Stromal cell of bone marrow (primary cell): ENCODE results near the gene GPC3.
"Not testable (repeated sequence)": the region's sequence is repeated elsewhere in the genome, so short reads cannot be mapped to it uniquely, and the experiment has no call there.

ENCODE experiments used
- DNase-seq: peaks from one replicate; pipeline ENCODE4 v3.0.0-alpha.2; 2012; ENCODE audit warnings: low read depth

Gene GPC3

GRCh38 chrX:133555782-133556458 is 429.5 kb downstream of the GPC3 start:
- DNase-seq = no peak

GRCh38 chrX:133550665-133551485 is 434.5 kb downstream of the GPC3 start:
- no peak for DNase-seq

DNA sequence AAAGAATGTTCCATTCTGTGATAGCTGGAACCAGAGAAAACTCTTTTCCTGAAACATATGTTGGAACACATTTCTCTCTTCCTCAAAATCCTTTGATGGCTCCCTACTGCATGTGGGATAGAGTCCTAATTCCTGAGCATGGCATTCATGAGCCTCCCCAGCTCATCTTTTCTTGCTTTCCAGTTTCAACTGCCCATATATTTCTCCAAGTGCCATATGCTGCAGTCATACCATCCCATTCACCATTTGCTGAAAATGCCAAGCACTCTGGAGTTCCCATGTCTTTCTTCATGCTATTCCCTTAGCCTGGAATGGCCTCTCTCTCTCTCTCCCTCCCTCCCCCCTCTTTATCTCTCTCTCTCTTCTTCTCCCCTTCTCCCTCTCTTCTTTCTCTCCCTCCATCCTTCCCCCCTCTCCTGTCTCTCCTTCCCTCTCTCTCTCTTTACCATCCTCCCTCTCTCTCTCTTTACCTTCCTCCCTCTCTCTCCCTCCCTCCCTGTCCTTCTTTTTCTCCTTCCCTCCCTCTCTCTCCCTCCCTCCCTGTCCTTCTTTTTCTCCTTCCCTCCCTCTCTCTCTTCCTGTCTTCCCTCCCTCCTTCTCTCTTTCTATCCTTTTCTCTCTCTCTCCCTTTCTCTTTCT is 436.0 kb downstream of the GPC3 start:
- DNase-seq = no peak

- DNase-seq = no peak
These were observed 439.0 kb downstream of the GPC3 start for GRCh38 chrX:133546441-133546840.

DNA sequence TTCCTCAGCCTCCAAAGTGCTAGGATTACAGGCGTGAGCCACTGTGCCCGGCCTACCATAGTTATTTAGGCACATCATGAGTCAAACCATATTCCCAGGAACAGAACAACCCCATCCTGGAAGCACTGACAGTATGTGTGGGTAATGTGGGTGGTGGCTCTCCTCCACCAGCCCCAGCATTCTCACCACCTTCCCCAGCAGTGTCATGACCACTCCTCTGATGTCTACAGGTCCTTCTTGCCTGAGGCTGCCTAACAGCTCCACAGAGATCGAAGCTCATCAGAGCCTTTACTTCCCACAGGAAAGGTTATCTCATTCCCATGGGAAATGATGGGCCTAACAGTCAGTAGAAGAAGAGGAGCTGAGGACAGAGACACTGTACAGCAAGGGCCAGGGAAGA is 440.6 kb downstream of the GPC3 start:
- DNase-seq = no peak

DNA sequence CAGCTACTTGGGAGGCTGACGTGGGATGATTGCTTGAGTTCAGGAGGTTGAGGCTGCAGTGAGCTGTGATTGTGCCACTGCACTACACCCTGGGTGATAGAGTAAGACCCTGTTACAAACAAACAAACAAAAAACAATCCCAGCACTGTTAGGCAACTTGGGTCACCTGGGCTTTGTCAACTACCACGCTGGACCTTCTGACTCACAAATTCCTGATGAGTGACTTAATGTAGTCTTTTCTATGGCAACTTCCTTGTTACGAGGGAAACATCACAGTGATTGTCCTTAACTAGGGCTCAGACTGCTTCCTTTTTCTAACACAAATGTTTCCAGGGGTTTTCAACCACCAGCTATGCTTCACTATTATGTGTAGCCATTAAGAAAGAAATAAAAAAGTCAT is 441.3 kb downstream of the GPC3 start:
- DNase-seq = peak; percentile 61

- no peak for DNase-seq
These were observed 441.7 kb downstream of the GPC3 start for GRCh38 chrX:133543654-133544053.

- no peak for DNase-seq
These were observed 442.9 kb downstream of the GPC3 start for GRCh38 chrX:133542476-133542875.

DNA sequence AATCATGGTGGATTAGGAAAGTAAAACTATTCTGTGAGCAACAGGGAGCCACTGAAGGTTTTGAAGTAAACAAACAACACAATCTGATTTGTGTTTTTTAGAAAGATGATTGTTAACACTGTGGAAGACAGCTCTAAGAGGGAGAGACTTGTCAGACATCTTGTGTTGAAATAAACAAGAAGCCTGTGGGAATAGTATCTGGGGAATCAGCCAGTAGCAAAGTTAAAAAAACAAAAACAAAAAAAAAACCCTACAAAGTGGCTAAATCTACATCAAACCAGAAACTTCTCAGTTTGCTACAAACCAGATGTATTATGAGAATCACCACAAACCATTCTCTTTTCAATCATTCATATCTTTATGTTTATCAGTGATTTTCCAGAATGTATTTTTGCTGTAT is 444.4 kb downstream of the GPC3 start:
- DNase-seq = no peak

DNA sequence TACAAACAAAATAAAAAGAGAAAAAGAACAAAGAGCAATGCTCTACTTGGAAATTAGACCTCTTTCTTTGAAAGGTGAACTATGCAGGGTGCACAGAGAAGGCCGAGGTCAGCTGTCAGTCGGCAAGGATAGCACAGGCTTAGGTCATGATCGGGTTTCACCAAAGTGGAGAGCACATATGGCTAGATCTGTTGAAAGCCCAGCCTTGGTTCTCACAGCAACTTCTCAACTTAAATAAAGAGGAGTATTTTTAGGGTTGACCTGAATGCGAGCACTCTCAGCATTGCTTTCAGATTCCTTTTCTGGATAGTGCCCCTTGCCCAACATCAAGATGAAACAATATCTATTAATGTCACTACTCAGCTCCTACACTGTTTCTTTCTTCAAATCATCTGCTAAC is 447.2 kb downstream of the GPC3 start:
- no peak for DNase-seq

DNA sequence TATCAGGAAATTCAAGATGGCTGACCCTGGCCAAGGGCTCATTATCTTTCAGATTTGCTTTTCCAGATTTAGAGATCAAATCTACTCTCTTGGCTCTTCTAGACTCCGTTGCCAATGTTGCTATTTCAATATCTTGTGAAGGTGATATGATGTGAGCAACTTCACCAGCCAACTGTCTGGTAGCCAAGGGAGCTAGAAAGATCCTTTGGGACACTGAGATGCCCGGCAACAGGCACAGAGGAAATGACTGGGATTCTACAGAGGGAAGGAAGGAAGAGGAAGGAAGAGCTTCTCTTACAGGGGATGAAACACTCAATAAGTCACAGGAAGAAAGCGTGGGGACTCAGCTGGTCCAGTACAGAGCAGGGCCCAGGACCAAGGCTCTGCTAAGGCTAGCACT is 448.3 kb downstream of the GPC3 start:
- DNase-seq = no peak

GRCh38 chrX:133535066-133535465 is 450.3 kb downstream of the GPC3 start:
- DNase-seq = no peak

DNA sequence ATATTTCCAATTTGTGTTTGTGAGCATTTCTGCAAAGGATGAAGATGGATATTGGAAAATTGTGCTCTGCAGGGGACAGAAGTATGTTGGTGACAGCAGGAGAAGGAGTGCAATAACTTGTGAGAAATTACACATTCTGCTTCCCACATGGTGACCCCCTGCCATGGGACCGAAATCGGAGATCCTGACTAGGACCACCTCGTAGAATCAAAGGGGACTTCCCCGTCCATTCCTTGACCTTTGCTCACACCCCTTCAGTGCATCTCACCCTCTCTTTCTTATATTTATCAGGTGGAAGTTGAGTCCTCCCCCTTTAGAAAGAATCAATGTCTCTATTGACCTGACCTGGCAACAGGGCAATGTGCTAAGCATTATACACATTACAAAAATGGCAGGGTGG is 451.2 kb downstream of the GPC3 start:
- no peak for DNase-seq

DNA sequence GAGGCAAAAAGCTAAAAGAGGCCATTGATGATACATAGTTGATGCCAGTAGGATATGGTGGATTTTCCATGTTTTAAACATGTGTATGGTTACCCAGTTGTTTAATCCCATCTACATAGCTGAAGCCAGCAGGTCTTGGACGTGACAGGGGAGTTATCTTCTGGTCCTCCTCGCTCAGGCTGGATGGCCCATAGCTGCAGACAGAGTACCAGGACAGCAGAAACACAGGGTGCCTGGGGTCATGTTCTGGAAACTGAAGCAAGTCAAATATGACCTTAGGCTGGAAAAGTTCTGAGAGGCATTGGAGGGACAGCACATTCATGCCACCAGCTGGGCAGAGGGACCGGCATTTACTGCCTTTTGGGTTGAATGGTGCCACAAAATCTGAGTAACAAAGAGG is 452.1 kb downstream of the GPC3 start:
- DNase-seq = no peak

- no peak for DNase-seq
These were observed 454.4 kb downstream of the GPC3 start for GRCh38 chrX:133530960-133531359.

DNA sequence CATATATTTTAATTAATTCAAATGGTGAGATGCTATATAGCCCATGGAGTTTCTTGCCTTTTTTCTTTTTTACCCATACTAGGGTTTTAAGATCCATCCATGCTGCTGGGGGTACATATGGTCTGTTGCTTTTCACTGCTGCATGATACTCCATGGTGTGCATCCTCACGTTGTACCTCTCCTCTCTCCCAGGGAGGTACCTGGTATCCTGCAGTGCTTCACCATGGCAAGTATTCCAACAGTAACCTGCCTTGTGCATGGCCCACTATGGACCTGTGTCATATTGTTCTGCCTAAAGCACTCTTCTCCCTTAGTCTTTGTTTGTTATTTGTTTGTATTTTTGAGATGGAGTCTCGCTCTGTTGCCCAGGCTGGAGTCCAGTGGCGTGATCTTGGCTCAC is 455.8 kb downstream of the GPC3 start:
- no peak for DNase-seq

GRCh38 chrX:133527825-133528224 is 457.6 kb downstream of the GPC3 start:
- DNase-seq = no peak

GRCh38 chrX:133527415-133527814 is 458.0 kb downstream of the GPC3 start:
- DNase-seq = no peak

DNA sequence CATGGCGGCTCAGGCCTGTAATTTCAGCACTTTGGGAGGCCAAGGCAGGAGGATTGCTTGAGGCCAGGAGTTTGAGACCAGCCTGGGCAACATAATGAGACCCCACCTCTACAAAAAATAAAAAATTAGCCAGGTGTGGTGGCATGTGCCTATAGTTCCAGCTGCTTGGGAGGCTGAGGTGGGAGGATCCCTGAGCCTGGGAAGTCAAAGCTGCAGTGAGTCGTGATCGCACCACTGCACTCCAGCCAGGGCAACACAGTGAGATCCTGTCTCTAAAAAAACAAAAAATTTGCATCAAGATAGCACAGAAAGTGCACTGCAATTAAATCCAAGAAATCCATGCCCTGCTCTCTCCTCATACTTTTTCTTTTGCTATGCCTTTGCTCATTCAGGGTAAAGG is 458.6 kb downstream of the GPC3 start:
- not testable (repeated sequence) for DNase-seq

GRCh38 chrX:133523526-133523925 is 461.9 kb downstream of the GPC3 start:
- DNase-seq = no peak

DNA sequence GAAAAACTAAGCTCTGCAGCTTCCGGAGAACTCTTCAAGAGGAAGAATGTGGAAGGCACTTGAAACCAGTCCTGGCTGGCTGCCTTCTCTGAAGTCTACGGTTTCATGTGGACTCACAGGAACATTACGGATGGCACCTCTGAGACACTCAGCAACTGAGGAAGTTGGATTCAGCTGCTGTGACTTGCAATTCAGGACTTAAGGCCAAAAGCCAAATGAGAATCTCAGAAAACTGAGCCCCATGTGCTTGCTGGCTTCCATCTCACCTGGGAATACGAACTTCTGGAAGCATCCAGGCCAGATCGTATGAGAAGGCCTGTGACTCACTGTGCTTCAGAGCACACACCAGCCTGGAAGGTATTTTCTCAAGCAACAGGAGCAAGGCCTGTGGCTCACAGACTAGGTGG is 462.3 kb downstream of the GPC3 start:
- peak; percentile 25 for DNase-seq

DNA sequence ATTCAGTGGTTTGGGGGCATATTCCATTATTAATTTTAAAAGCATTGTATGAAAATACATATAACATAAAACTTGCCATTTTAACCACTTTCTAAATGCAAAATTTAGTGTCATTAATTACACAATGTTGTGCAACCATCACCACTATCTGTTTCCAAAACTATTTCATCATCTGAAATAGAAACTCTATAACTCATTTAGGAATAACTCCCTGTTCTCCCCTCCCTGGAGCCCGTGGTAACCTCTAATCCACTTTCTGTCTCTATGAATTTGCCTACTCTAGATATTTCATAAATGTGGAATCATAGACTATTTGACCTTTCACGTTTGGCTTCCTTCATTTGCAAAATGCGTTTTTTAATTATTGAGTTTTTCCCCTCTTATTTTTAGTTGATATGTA is 468.7 kb downstream of the GPC3 start:
- DNase-seq = no peak

DNA sequence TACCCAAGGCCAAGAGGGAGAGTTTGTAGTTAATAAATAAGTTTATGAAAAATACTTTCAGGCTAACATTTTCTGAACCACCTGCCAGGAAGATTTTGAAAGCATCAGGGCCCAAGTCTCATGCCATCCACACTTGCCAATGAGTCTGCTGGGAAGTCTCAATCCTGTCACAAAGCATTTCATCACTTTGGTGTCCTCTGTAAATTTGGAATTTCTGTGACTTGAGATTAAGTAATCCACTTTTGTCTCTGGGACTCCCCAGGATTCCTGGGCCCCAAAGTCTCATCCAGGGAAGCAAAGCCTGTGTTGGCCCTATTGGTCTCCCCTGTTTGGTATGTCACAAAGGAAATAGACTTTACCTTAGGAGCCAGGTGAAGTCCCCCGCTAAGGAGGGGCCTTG is 470.9 kb downstream of the GPC3 start:
- no peak for DNase-seq
